Lower lobe of right lung (tissue), 2 donors: ENCODE data around the gene EIF2S2. TPM values are rescaled to one million over a fixed set of nuclear protein-coding genes. Genes with fewer than 3 reads are reported as not detected.
A peak's percentile ranks its signal among the peaks of the same experiment; 100 is the strongest.

ENCODE experiments used
- ATAC-seq, 2 donors: fragments of 200-7000 bp; cut with Tn5 transposase; one replicate each; pipeline ENCODE4 v1.9.1; 2020 to 2022; ENCODE audit warnings: mild to moderate bottlenecking in 2 of 2, moderate library complexity in 2 of 2
- DNase-seq: peaks from one replicate; pipeline ENCODE4 v3.0.0-alpha.2; 2020
- H3K27ac ChIP-seq: fragments of 200-600 bp; one replicate; pipeline ENCODE4 v1.8.0; 2022
- H3K27me3 ChIP-seq: fragments of 200-600 bp; one replicate; pipeline ENCODE4 v1.8.0; 2022; ENCODE audit warnings: low read depth
- H3K36me3 ChIP-seq: fragments of 200-600 bp; one replicate; pipeline ENCODE4 v1.8.0; 2022; ENCODE audit warnings: mild to moderate bottlenecking
- H3K4me1 ChIP-seq: fragments of 200-600 bp; one replicate; pipeline ENCODE4 v1.8.0; 2022
- H3K4me3 ChIP-seq: fragments of 200-600 bp; one replicate; pipeline ENCODE4 v1.8.0; 2022; ENCODE audit warnings: mild to moderate bottlenecking
- H3K9me3 ChIP-seq: fragments of 200-600 bp; one replicate; pipeline ENCODE4 v1.8.0; 2022
- intact Hi-C: fragments of 100-400 bp; cut with DNase I; formaldehyde crosslinking; loops from one replicate; pipeline ENCODE4 v1.11.0; 2022
- total RNA-seq: library from RNA; stranded (reverse); fragmentation: NEBNext Ultra II Directional; extraction: Animal tissue kit (Norgen Biotek cat#: 25700); gene quantifications from one replicate; pipeline ENCODE4 v1.2.1, GENCODE V29; 2021
- TF ChIP-seq, protein P1 (sequence below): fragments of 200-600 bp; IDR thresholded peaks from one replicate; pipeline ENCODE4 v1.8.0; 2022; ENCODE audit warnings: antibody characterized with exemption, mild to moderate bottlenecking
- donor health status: DM: no; HTN: yes; CAD: no; lungs with severe emphysema.

EIF2S2 gene
- total RNA-seq, 1 donor from 2014 or later: 50.3 TPM

DNA sequence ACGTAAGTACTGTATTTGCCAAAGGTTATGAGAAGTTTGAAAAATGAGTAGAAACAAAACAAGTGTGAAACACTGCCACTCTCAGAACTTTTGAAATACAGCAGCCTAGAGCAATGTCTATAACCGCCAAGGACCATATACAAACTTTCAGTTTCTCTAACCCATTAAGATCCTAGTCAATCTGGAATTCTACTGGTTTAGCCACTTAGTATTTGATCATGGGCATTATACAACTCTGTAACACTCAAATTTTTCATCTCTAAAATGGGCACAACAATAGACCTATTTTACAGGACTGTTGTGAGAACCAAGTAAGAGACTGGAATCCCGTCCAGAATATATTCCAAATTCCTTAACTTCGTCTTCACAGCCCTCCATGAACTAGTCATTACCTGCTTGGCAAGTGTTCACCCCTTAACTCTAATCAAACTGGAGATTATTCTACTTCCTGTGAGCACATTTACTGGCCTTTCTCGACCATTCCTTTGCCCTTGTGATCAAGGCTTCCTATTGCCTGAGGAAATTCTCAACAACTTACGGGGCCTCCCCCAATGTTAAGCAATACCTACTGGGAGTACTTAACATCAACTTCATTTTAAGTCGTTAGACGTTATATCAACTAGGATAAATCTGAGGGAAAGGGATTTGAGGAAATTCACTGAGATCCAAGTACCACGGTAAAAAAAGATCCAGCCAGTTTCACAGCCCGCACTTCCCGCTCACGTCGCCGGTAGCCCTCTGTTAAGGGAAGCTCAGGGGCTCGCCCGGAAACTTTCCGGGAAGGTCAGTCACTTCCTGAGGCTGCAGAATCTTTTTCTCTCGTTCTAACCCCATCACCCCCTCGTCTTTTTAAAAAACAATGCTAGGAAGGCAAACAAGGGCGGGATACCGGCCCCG is 1.1 kb downstream of the EIF2S2 start:
- peak; percentile 44 to 54 for ATAC-seq
- Histone ChIP-seq H3K27ac (peak overlapping the region; percentile 99), H3K9me3 (no peaks in the 10 kb centered on the region), H3K27me3 (no peaks in the 10 kb centered on the region), H3K36me3 (peaks cover 22% of the 10 kb centered on the region), H3K4me1 (peaks cover 56% of the 10 kb centered on the region), H3K4me3 (peak overlapping the region; percentile 96)
- intact Hi-C loops: no loop called here
- TF ChIP-seq, protein P1, sequence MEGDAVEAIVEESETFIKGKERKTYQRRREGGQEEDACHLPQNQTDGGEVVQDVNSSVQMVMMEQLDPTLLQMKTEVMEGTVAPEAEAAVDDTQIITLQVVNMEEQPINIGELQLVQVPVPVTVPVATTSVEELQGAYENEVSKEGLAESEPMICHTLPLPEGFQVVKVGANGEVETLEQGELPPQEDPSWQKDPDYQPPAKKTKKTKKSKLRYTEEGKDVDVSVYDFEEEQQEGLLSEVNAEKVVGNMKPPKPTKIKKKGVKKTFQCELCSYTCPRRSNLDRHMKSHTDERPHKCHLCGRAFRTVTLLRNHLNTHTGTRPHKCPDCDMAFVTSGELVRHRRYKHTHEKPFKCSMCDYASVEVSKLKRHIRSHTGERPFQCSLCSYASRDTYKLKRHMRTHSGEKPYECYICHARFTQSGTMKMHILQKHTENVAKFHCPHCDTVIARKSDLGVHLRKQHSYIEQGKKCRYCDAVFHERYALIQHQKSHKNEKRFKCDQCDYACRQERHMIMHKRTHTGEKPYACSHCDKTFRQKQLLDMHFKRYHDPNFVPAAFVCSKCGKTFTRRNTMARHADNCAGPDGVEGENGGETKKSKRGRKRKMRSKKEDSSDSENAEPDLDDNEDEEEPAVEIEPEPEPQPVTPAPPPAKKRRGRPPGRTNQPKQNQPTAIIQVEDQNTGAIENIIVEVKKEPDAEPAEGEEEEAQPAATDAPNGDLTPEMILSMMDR: no peak
- no peak for DNase-seq

GRCh38 chr20:34110025-34110744 is 1.9 kb downstream of the EIF2S2 start:
- peaks cover 30% of the 10 kb centered on the region for H3K36me3 ChIP-seq
- no peaks in the 10 kb centered on the region for H3K27me3 ChIP-seq
- no peak for DNase-seq
- H3K27ac ChIP-seq: peak overlapping the region; percentile 99
- H3K9me3 ChIP-seq: no peaks in the 10 kb centered on the region
- TF ChIP-seq, protein P1: no peak
- peak overlapping the region; percentile 96 for H3K4me3 ChIP-seq
- intact Hi-C loops: no loop called here
- no peak for ATAC-seq
- H3K4me1 ChIP-seq: peaks cover 65% of the 10 kb centered on the region

- no peak for DNase-seq
- Histone ChIP-seq H3K27ac (no peak overlapping the region), H3K4me1 (peaks cover 70% of the 10 kb centered on the region), H3K36me3 (peaks cover 38% of the 10 kb centered on the region), H3K4me3 (no peak overlapping the region), H3K9me3 (no peaks in the 10 kb centered on the region), H3K27me3 (no peaks in the 10 kb centered on the region)
- TF ChIP-seq, protein P1: no peak
- ATAC-seq: no peak
- intact Hi-C loops: no loop called here
Measured at GRCh38 chr20:34109442-34109841, 2.6 kb downstream of the EIF2S2 start.

- TF ChIP-seq, protein P1: no peak
- intact Hi-C loops: no loop called here
- H3K27ac ChIP-seq: no peak overlapping the region
- H3K36me3 ChIP-seq: peaks cover 45% of the 10 kb centered on the region
- ATAC-seq (no peak), DNase-seq (no peak)
- peaks cover 70% of the 10 kb centered on the region for H3K4me1 ChIP-seq
- no peak overlapping the region for H3K4me3 ChIP-seq
- H3K9me3 ChIP-seq: no peaks in the 10 kb centered on the region
- no peaks in the 10 kb centered on the region for H3K27me3 ChIP-seq
Measured at GRCh38 chr20:34108616-34109174, 3.3 kb downstream of the EIF2S2 start.

DNA sequence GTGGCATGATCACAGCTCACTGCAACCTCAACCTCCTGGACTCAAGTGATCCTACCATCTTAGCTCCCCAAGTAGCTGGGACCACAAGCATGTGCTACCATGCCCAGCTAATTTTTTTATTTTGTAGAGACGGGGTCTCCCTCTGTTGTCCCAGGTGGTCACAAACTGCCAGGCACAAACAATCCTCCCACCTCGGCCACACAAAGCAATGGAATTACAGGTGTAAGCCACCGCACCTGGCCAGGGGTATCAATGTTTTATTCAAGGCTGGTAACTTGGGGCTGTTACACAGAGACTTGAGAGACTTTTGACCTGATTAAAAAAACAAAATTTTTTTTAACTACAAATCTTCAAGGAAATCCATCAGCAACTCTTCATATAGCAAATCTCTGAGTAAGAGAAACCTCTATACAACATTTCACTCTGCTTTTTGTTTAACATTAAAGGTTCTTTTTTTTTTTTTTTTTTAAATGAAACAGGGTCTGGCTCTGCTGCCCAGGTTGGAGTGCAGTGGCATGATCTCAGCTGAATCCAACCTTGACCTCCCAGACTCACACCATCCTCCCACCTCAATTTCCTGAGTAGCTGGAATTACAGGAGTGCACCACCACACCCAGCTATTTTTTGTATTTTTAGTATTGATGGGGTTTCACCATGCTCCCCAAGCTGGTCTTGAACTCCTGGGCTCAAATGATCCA is 5.9 kb downstream of the EIF2S2 start:
- ATAC-seq: no peak
- Histone ChIP-seq H3K36me3 (peaks cover 71% of the 10 kb centered on the region), H3K27ac (no peak overlapping the region), H3K27me3 (no peaks in the 10 kb centered on the region), H3K4me1 (peaks cover 67% of the 10 kb centered on the region), H3K4me3 (no peak overlapping the region), H3K9me3 (no peaks in the 10 kb centered on the region)
- TF ChIP-seq, protein P1: no peak
- no peak for DNase-seq
- intact Hi-C loops: no loop called here
